OCI-LY3 (cell line): ENCODE measurements around the gene INSIG2.

Source experiments
- H2AFZ ChIP-seq: fragments of 200-600, 300-600 bp; shearing (Covaris generic); 2 replicates; pipeline ENCODE4 v1.6.0; 2014; ENCODE audit warnings: antibody characterized with exemption, low read depth, low read length
- H3K27ac ChIP-seq: fragments of 200-600, 300-600 bp; sonication (generic); 2 replicates; pipeline ENCODE4 v1.5.1; 2014; ENCODE audit warnings: mild to moderate bottlenecking, low read length, moderate library complexity, mixed read lengths
- H3K27me3 ChIP-seq: fragments of 200-600, 300-600 bp; sonication (generic); 2 replicates; pipeline ENCODE4 v1.6.1; 2014; ENCODE audit warnings: low read depth, low read length, mixed read lengths
- H3K36me3 ChIP-seq: fragments of 200-600, 300-600 bp; sonication (generic); replicated peaks from 2 replicates; pipeline ENCODE3; 2014; ENCODE audit warnings: low read depth, low read length, mixed read lengths
- H3K4me1 ChIP-seq: fragments of 300-600, 200-600 bp; sonication (generic); 2 replicates; pipeline ENCODE4 v1.6.1; 2014; ENCODE audit warnings: low read length, mixed read lengths
- H3K4me2 ChIP-seq: fragments of 200-600, 300-600 bp; sonication (generic); 2 replicates; pipeline ENCODE4 v1.6.1; 2014; ENCODE audit warnings: low read length, mixed read lengths
- H3K4me3 ChIP-seq: fragments of 300-600, 200-600 bp; sonication (generic); 2 replicates; pipeline ENCODE4 v1.5.1; 2014; ENCODE audit warnings: antibody characterized with exemption, mild to moderate bottlenecking, low read length, moderate library complexity
- H3K79me2 ChIP-seq: fragments of 300-600, 200-600 bp; shearing (Covaris generic); 2 replicates; pipeline ENCODE4 v1.6.1; 2014; ENCODE audit warnings: mild to moderate bottlenecking, low read length, mixed read lengths
- H3K9ac ChIP-seq: fragments of 300-600, 200-600 bp; shearing (Covaris generic); 2 replicates; pipeline ENCODE4 v1.6.0; 2014; ENCODE audit warnings: mild to moderate bottlenecking, low read length, moderate library complexity
- H3K9me3 ChIP-seq: fragments of 200-600, 300-600 bp; shearing (Covaris generic); 2 replicates; pipeline ENCODE4 v1.6.1; 2014; ENCODE audit warnings: low read length, mixed read lengths; ENCODE audit not compliant: insufficient read depth
- H4K20me1 ChIP-seq: fragments of 200-600, 300-600 bp; sonication (generic); 2 replicates; pipeline ENCODE4 v1.6.1; 2016; ENCODE audit warnings: low read length, mixed read lengths; ENCODE audit not compliant: insufficient read depth
- EZH2phosphoT487 ChIP-seq: fragments of 200-600 bp; shearing (Covaris generic); IDR thresholded peaks from 2 replicates; pipeline ENCODE4 v1.6.1; 2018; ENCODE audit warnings: antibody characterized with exemption, mixed run types, low read depth
- TF ChIP-seq, protein P1 (sequence below): fragments of 200-600, 300-600 bp; sonication (generic); IDR thresholded peaks from 2 replicates; pipeline ENCODE4 v1.5.1; 2014; ENCODE audit warnings: antibody characterized with exemption, low read length, low read depth

Gene INSIG2

DNA sequence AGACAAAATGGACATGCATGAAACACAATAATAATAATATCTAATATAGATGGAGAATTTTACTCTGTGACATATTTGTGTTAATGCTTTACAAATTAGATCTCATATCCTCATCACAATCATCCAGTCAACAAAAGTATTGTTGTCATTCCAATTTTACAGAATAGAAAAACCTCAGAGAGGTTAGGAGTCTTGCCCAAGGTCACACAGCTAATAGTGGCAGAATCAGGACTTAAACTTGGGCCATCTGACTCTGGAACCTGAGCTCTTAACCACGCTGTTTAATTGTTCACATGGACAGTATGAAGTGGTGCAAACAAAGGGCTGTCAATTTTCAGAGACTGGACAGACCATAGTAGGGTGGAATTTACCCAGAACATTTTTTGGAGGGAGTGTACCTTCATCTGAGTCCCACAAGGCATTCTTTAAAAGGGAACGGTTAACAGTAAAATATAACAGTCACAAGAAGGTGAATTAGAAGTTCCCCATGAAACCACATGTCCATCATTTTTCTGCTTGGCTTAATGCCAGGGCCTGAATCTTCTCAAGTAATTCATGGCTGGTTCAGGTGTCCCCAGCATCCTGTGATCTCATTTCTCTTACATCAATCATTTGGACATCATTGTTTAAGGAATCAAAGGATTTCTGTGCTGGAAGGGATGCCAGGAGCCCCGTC is 39.0 kb upstream of the INSIG2 start:
- TF ChIP-seq EZH2phosphoT487, result no peak
- TF ChIP-seq, protein P1, sequence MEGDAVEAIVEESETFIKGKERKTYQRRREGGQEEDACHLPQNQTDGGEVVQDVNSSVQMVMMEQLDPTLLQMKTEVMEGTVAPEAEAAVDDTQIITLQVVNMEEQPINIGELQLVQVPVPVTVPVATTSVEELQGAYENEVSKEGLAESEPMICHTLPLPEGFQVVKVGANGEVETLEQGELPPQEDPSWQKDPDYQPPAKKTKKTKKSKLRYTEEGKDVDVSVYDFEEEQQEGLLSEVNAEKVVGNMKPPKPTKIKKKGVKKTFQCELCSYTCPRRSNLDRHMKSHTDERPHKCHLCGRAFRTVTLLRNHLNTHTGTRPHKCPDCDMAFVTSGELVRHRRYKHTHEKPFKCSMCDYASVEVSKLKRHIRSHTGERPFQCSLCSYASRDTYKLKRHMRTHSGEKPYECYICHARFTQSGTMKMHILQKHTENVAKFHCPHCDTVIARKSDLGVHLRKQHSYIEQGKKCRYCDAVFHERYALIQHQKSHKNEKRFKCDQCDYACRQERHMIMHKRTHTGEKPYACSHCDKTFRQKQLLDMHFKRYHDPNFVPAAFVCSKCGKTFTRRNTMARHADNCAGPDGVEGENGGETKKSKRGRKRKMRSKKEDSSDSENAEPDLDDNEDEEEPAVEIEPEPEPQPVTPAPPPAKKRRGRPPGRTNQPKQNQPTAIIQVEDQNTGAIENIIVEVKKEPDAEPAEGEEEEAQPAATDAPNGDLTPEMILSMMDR, result no peak

GRCh38 chr2:118049816-118050140 is 38.5 kb upstream of the INSIG2 start:
- peak overlapping the region; percentile 76 for H3K27ac ChIP-seq
- no peak overlapping the region for H2AFZ ChIP-seq
- no peaks in the 10 kb centered on the region for H3K36me3 ChIP-seq
- no peaks in the 10 kb centered on the region for H3K27me3 ChIP-seq
- TF ChIP-seq EZH2phosphoT487, result no peak
- TF ChIP-seq, protein P1, result no peak
- no peaks in the 10 kb centered on the region for H4K20me1 ChIP-seq
- peak overlapping the region; percentile 31; the same call in 1 of the 2 replicates for H3K9ac ChIP-seq
- no peaks in the 10 kb centered on the region for H3K9me3 ChIP-seq
- H3K4me3 ChIP-seq, result peak overlapping the region; percentile 12; the same call in 1 of the 2 replicates
- H3K79me2 ChIP-seq, result no peaks in the 10 kb centered on the region
- H3K4me1 ChIP-seq, result peaks cover 57% of the 10 kb centered on the region
- H3K4me2 ChIP-seq, result peak overlapping the region; percentile 54

More for the DNA sequence above, 39.0 kb upstream of the INSIG2 start:
- Histone ChIP-seq H3K4me1 (peaks cover 52% of the 10 kb centered on the region), H3K27me3 (no peaks in the 10 kb centered on the region), H3K9ac (peak overlapping the region; percentile 31; the same call in 1 of the 2 replicates), H3K4me2 (peak overlapping the region; percentile 54), H3K9me3 (no peaks in the 10 kb centered on the region), H4K20me1 (no peaks in the 10 kb centered on the region), H3K4me3 (peak overlapping the region; percentile 12; the same call in 1 of the 2 replicates), H3K79me2 (no peaks in the 10 kb centered on the region), H2AFZ (no peak overlapping the region), H3K36me3 (no peaks in the 10 kb centered on the region), H3K27ac (peak overlapping the region; percentile 76)

DNA sequence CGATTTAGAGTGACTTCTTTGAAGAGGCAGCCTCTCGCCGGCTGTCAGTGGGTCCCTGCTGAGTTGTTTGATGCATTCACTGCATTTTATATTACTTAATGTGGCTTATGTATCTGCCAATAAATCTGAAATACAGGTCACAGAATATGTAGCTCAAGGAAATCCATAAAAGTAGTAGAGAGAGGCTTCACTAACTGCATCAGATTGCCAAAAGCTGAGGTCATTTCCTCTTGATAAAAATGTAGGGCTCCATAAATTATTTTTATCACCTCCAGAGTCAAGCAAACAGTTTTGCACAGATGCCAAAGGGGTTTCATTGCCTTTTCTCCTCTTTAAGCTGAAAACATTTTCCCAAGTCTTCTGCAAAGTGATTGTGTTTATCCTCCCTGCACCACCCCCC is 37.9 kb upstream of the INSIG2 start:
- Histone ChIP-seq H3K27ac (peak overlapping the region; percentile 76; the same call in 1 of the 2 replicates), H3K4me1 (peaks cover 63% of the 10 kb centered on the region), H3K9ac (no peak overlapping the region), H3K4me2 (peak overlapping the region; percentile 54; the same call in 1 of the 2 replicates), H4K20me1 (no peaks in the 10 kb centered on the region), H3K9me3 (no peaks in the 10 kb centered on the region), H3K79me2 (no peaks in the 10 kb centered on the region), H3K27me3 (no peaks in the 10 kb centered on the region), H3K4me3 (no peak overlapping the region), H2AFZ (no peak overlapping the region), H3K36me3 (no peaks in the 10 kb centered on the region)
- TF ChIP-seq, protein P1, result no peak
- TF ChIP-seq EZH2phosphoT487, result no peak

- Histone ChIP-seq H3K4me2 (no peak overlapping the region), H3K27ac (no peak overlapping the region)
- TF ChIP-seq, protein P1, result no peak
- no peak for TF ChIP-seq EZH2phosphoT487
Measured at GRCh38 chr2:118050974-118051373, 37.3 kb upstream of the INSIG2 start.

More at GRCh38 chr2:118050974-118051373, 37.3 kb upstream of the INSIG2 start:
- Histone ChIP-seq H3K9ac (no peak overlapping the region), H3K9me3 (no peaks in the 10 kb centered on the region), H2AFZ (no peak overlapping the region), H3K27me3 (no peaks in the 10 kb centered on the region), H3K4me3 (no peak overlapping the region), H3K4me1 (peaks cover 67% of the 10 kb centered on the region), H4K20me1 (no peaks in the 10 kb centered on the region), H3K36me3 (no peaks in the 10 kb centered on the region), H3K79me2 (no peaks in the 10 kb centered on the region)
